Measurements from ENCODE around the gene CDK7.
"Not testable (repeated sequence)": the region's sequence is repeated elsewhere in the genome, so short reads cannot be mapped to it uniquely, and the experiment has no call there.

CDK7 gene

GRCh38 chr5:69236733-69237132, 2.0 kb downstream of the CDK7 start:
- not testable (repeated sequence) for DNase-seq (ENCODE audit: low read depth, low spot score)

- no peak for DNase-seq (ENCODE audit: low read depth, low spot score)
These were observed 3.2 kb downstream of the CDK7 start for GRCh38 chr5:69237877-69238276.

GRCh38 chr5:69238760-69239251, 4.1 kb downstream of the CDK7 start:
- DNase-seq (ENCODE audit: low read depth, low spot score) = no peak

- DNase-seq (ENCODE audit: low read depth, low spot score) = no peak
These were observed 7.7 kb downstream of the CDK7 start for GRCh38 chr5:69242215-69242927.

GRCh38 chr5:69245031-69245430, 10.3 kb downstream of the CDK7 start:
- DNase-seq (ENCODE audit: low read depth, low spot score) = no peak

- DNase-seq (ENCODE audit: low read depth, low spot score) = no peak
These were observed 13.3 kb downstream of the CDK7 start for GRCh38 chr5:69248019-69248418.

GRCh38 chr5:69250593-69250992, 15.9 kb downstream of the CDK7 start:
- DNase-seq (ENCODE audit: low read depth, low spot score) = peak; percentile 14

GRCh38 chr5:69252437-69252836, 17.8 kb downstream of the CDK7 start:
- no peak for DNase-seq (ENCODE audit: low read depth, low spot score)

GRCh38 chr5:69255940-69256339, 21.3 kb downstream of the CDK7 start:
- not testable (repeated sequence) for DNase-seq (ENCODE audit: low read depth, low spot score)

GRCh38 chr5:69257577-69257976, 22.9 kb downstream of the CDK7 start:
- no peak for DNase-seq (ENCODE audit: low read depth, low spot score)

- no peak for DNase-seq (ENCODE audit: low read depth, low spot score)
These were observed 26.3 kb downstream of the CDK7 start for GRCh38 chr5:69261034-69261433.

- DNase-seq (ENCODE audit: low read depth, low spot score) = peak; percentile 73
These were observed 31.2 kb downstream of the CDK7 start for GRCh38 chr5:69265931-69266330.

- DNase-seq (ENCODE audit: low read depth, low spot score) = no peak
These were observed 34.2 kb downstream of the CDK7 start for GRCh38 chr5:69268899-69269298.

- DNase-seq (ENCODE audit: low read depth, low spot score) = no peak
These were observed 36.2 kb downstream of the CDK7 start for GRCh38 chr5:69270840-69271239.

- no peak for DNase-seq (ENCODE audit: low read depth, low spot score)
These were observed 36.7 kb downstream of the CDK7 start for GRCh38 chr5:69271376-69271775.

- no peak for DNase-seq (ENCODE audit: low read depth, low spot score)
These were observed 40.9 kb downstream of the CDK7 start for GRCh38 chr5:69275563-69275962.

- DNase-seq (ENCODE audit: low read depth, low spot score) = no peak
These were observed 41.9 kb downstream of the CDK7 start for GRCh38 chr5:69276422-69277174.

GRCh38 chr5:69279517-69279916, 44.8 kb downstream of the CDK7 start:
- DNase-seq (ENCODE audit: low read depth, low spot score) = no peak

GRCh38 chr5:69281114-69281513, 46.4 kb downstream of the CDK7 start:
- DNase-seq (ENCODE audit: low read depth, low spot score) = no peak

- DNase-seq (ENCODE audit: low read depth, low spot score) = no peak
These were observed 49.5 kb downstream of the CDK7 start for GRCh38 chr5:69284203-69284602.

GRCh38 chr5:69285448-69286116, 50.9 kb downstream of the CDK7 start:
- no peak for DNase-seq (ENCODE audit: low read depth, low spot score)

- peak; percentile 14 for DNase-seq (ENCODE audit: low read depth, low spot score)
These were observed 53.4 kb downstream of the CDK7 start for GRCh38 chr5:69288069-69288468.

Data from ELF-1 (cell line).